HepG2 (cell line): ENCODE data around the gene KRT81. TPM values are rescaled to one million over a fixed set of nuclear protein-coding genes. Genes with fewer than 3 reads are reported as not detected.

ENCODE experiments used
- ATAC-seq: fragments of 200-7000 bp; cut with Tn5 transposase; 3 replicates; pipeline ENCODE4 v1.9.1; 2020; ENCODE audit warnings: mild to moderate bottlenecking, moderate library complexity
- BruUV-seq: library from RNA; stranded (reverse); fragments of 400-500 nt; replicated peaks from 2 replicates; lab custom pipeline; 2021; lab: Mats Ljungman, UMichigan
- CTCF ChIA-PET: fragments of 300-600 bp; formaldehyde crosslinking; extraction: SDS; loops from one replicate; lab custom pipeline; 2021; ENCODE audit warnings: low total read pairs, inconsistent platforms, low intra/inter-chr PET ratio; lab: Yijun Ruan, JAX
- POLR2A ChIA-PET: fragments of 350-600 bp; sonication (Branson Sonifier 250); formaldehyde crosslinking; loops from one replicate; lab custom pipeline; 2020; ENCODE audit warnings: antibody characterized with exemption, inconsistent platforms; lab: Yijun Ruan, JAX
- DNase-seq: peaks from one replicate; pipeline ENCODE4 v3.0.0-alpha.2; 2015; ENCODE audit warnings: low spot score
- FAIRE-seq: peaks from 3 replicates; lab custom pipeline; 2011; peaks lifted over from hg19 to GRCh38; lab: Jason Lieb, UNC
- H2AFZ ChIP-seq: one replicate; pipeline ENCODE4 v1.6.1; 2011; ENCODE audit warnings: low read length, inconsistent platforms
- H3K27ac ChIP-seq: fragments of 300-600 bp; 3 replicates; pipeline ENCODE4 v1.8.0; 2011; ENCODE audit warnings: mixed run types, mild to moderate bottlenecking, mixed read lengths, low read length, inconsistent platforms; ENCODE audit not compliant: insufficient read depth; ENCODE audit errors: extremely low read length
- H3K27me3 ChIP-seq, 2 experiments: fragments of 200-600 bp in 1 of 2; 2 replicates in 1 of 2; 3 replicates in 1 of 2; pipeline versions ENCODE4 v1.6.0 to v1.8.0; 2011; ENCODE audit warnings: low read length in 2 of 2, mild to moderate bottlenecking in 2 of 2, moderate library complexity in 2 of 2, inconsistent platforms in 1 of 2; ENCODE audit not compliant: insufficient read depth in 2 of 2, control insufficient read depth in 1 of 2
- H3K36me3 ChIP-seq, 2 experiments: fragments of 200-600 bp in 1 of 2; replicated peaks in 1 of 2; 2 replicates in 1 of 2; 3 replicates in 1 of 2; pipeline versions ENCODE4 v1.5.1 to v1.8.0; 2011; ENCODE audit warnings: low read length in 2 of 2, inconsistent platforms in 1 of 2; ENCODE audit not compliant: insufficient read depth in 2 of 2, control insufficient read depth in 1 of 2
- H3K4me1 ChIP-seq: 2 replicates; pipeline ENCODE4 v1.5.1; 2012; ENCODE audit warnings: low read length, inconsistent platforms; ENCODE audit not compliant: insufficient read depth
- H3K4me2 ChIP-seq: 2 replicates; pipeline ENCODE4 v1.6.0; 2011; ENCODE audit warnings: low read depth, low read length, inconsistent platforms
- H3K4me3 ChIP-seq, 3 experiments: fragments of 200-600 bp in 1 of 3; sonication (generic), shearing (Covaris generic) in 1 of 3; replicated peaks in 1 of 3; 2 replicates each; pipeline ENCODE4 v1.5.1; 2011 to 2016; ENCODE audit warnings: low read length in 3 of 3, inconsistent platforms in 2 of 3, low read depth in 2 of 3, mild to moderate bottlenecking in 2 of 3, control low read depth in 1 of 3, mixed read lengths in 1 of 3; ENCODE audit not compliant: insufficient read depth in 1 of 3
- H3K79me2 ChIP-seq: one replicate; pipeline ENCODE4 v1.6.1; 2011; ENCODE audit warnings: low read length, inconsistent platforms; ENCODE audit not compliant: insufficient read depth
- H3K9ac ChIP-seq: 2 replicates; pipeline ENCODE4 v1.6.0; 2011; ENCODE audit warnings: mild to moderate bottlenecking, low read depth, low read length, inconsistent platforms; ENCODE audit not compliant: insufficient read depth
- H3K9me3 ChIP-seq: 2 replicates; pipeline ENCODE4 v1.5.1; 2012; ENCODE audit warnings: mild to moderate bottlenecking, low read length
- H4K20me1 ChIP-seq: 2 replicates; pipeline ENCODE4 v1.6.0; 2011; ENCODE audit warnings: inconsistent platforms, mild to moderate bottlenecking, low read length, moderate library complexity; ENCODE audit not compliant: insufficient read depth
- CENPX ChIP-seq: sonication (generic); formaldehyde crosslinking; IDR thresholded peaks from 2 replicates; pipeline ENCODE4 v1.9.0; 2021; ENCODE audit warnings: mild to moderate bottlenecking, missing genetic modification reagents, moderate library complexity
- ETV5 ChIP-seq: IDR thresholded peaks from 2 replicates; pipeline ENCODE4 v1.6.1; 2018; ENCODE audit warnings: missing biosample characterization, missing genetic modification reagents, inconsistent platforms, borderline replicate concordance
- HNF4A ChIP-seq: sonication (generic); formaldehyde crosslinking; IDR thresholded peaks from 2 replicates; pipeline ENCODE4 v1.4.0; 2020; ENCODE audit warnings: missing genetic modification reagents
- JDP2 ChIP-seq: sonication (generic); formaldehyde crosslinking; IDR thresholded peaks from 2 replicates; pipeline ENCODE4 v1.8.1; 2022; ENCODE audit warnings: missing genetic modification reagents, borderline replicate concordance
- RAD21 ChIP-seq: fragments of 450-650 bp; formaldehyde crosslinking; IDR thresholded peaks from 2 replicates; pipeline ENCODE4 v1.5.0; 2020; ENCODE audit warnings: mild to moderate bottlenecking
- SKIL ChIP-seq: sonication (generic); formaldehyde crosslinking; IDR thresholded peaks from 2 replicates; pipeline ENCODE4 v1.8.0; 2022; ENCODE audit warnings: missing genetic modification reagents, mild to moderate bottlenecking, moderate library complexity, borderline replicate concordance
- SP1 ChIP-seq, 2 experiments: fragments of 450-650 bp in 1 of 2; sonication (generic) in 1 of 2; formaldehyde crosslinking in 1 of 2; IDR thresholded peaks; 2 replicates each; pipeline versions ENCODE4 v1.4.0 to v1.6.1; 2016 to 2020; ENCODE audit warnings: missing genetic modification reagents in 1 of 2
- SUZ12 ChIP-seq: fragments of 150-350 bp; IDR thresholded peaks from 2 replicates; pipeline ENCODE4 v1.6.1; 2014; ENCODE audit warnings: low read depth, low read length
- ZKSCAN8 ChIP-seq: IDR thresholded peaks from 2 replicates; pipeline ENCODE4 v1.6.1; 2016; ENCODE audit warnings: borderline replicate concordance, missing genetic modification reagents, missing compliant biosample characterization
- ZNF547 ChIP-seq: sonication (generic); formaldehyde crosslinking; IDR thresholded peaks from 2 replicates; pipeline ENCODE4 v1.5.1; 2020; ENCODE audit warnings: mild to moderate bottlenecking, missing genetic modification reagents
- ZNF768 ChIP-seq: sonication (generic); formaldehyde crosslinking; IDR thresholded peaks from 2 replicates; pipeline ENCODE4 v1.4.0; 2020; ENCODE audit warnings: missing genetic modification reagents
- ZNF841 ChIP-seq: sonication (generic); formaldehyde crosslinking; IDR thresholded peaks from 2 replicates; pipeline ENCODE4 v1.8.1; 2023; ENCODE audit warnings: missing genetic modification reagents, borderline replicate concordance
- whole genome bisulfite sequencing: methylation state at CpG from one replicate; pipeline ENCODE4 v1.1.6; 2017; ENCODE audit warnings: low lambda C conversion rate; 5-methylcytosine and 5-hydroxymethylcytosine counted together
- in situ Hi-C: cut with HindIII; loops from 2 replicates; pipeline ENCODE4 v1.10.0; 2017; ENCODE audit warnings: low pct_unique_long_range_greater_than_20kb; ENCODE audit not compliant: extremely low pct_ligation_motif_present
- intact Hi-C: fragments of 100-400 bp; cut with micrococcal nuclease; formaldehyde crosslinking; loops from one replicate; pipeline ENCODE4 v1.10.0; 2022; ENCODE audit not compliant: unreplicated experiment
- polyA plus RNA-seq, 8 experiments: library from polyadenylated mRNA; depleted of rRNA in 3 of 8; stranded (reverse) in 7 of 8; unstranded in 1 of 8; fragments of >200 nt; fragmentation: Illumina TruSeq in 4 of 8; extraction: Trizol in 4 of 8; gene quantifications; 2 replicates each; pipeline versions ENCODE4 v1.2.1 to v1.2.3, GENCODE V29; 2011 to 2016; ENCODE audit warnings: low read depth in 4 of 8, missing spikeins in 1 of 8, mixed read lengths in 1 of 8; ENCODE audit not compliant: insufficient read depth in 1 of 8
- total RNA-seq, 5 experiments: library from RNA; depleted of rRNA; stranded (reverse); fragments of >200 nt; fragmentation: Illumina TruSeq; extraction: Trizol; gene quantifications; 2 replicates each; pipeline ENCODE4 v1.2.3, GENCODE V29; 2016; ENCODE audit warnings: low read depth in 1 of 5

The KRT81 gene
- total and polyA plus RNA-seq, 2 of the 13 experiments (the other 11 are each of a cell fraction or from before 2014, with no cell fraction given), result not detected

GRCh38 chr12:52332381-52332780, 41.0 kb upstream of the KRT81 start:
- Histone ChIP-seq H3K79me2 (no peaks in the 10 kb centered on the region), H3K9me3 (no peaks in the 10 kb centered on the region), H3K27ac (no peak overlapping the region), H3K4me1 (no peaks in the 10 kb centered on the region), H3K4me2 (no peak overlapping the region), H4K20me1 (no peaks in the 10 kb centered on the region), H3K9ac (no peak overlapping the region), H3K27me3 (peaks cover 0 to 3% of the 10 kb centered on the region in 2 experiments; a peak in 1 of 5 replicates), H2AFZ (no peak overlapping the region), H3K36me3 (no peaks in the 10 kb centered on the region), H3K4me3 (no peak overlapping the region)
- WGBS, result no CpG with 5 or more reads among the region's 1 CpG
- ChIA-PET POLR2A (no interaction called here), CTCF (no interaction called here)
- ATAC-seq (no peak), FAIRE-seq (no peak), DNase-seq (no peak)
- intact Hi-C loops, result no loop called here
- no TSS peak for BruUV-seq
- TF ChIP-seq CENPX, result no peak
- no peak for TF ChIP-seq ZNF768
- TF ChIP-seq ZNF547 (CRISPR knock-in tag), result no peak
- no peak for TF ChIP-seq ETV5
- no peak for TF ChIP-seq RAD21 (CRISPR knock-in tag)
- TF ChIP-seq SUZ12, result no peak
- TF ChIP-seq SP1 (IDR thresholded peaks at IDR 0.05), result no peak
- no peak for TF ChIP-seq SP1 (CRISPR knock-in tag; IDR thresholded peaks at IDR 0.05)
- no peak for TF ChIP-seq HNF4A (CRISPR knock-in tag)
- TF ChIP-seq ZNF841, result no peak
- TF ChIP-seq JDP2 (CRISPR knock-in tag), result no peak
- TF ChIP-seq ZKSCAN8 (CRISPR knock-in tag), result no peak
- no peak for TF ChIP-seq SKIL (CRISPR knock-in tag)
- in situ Hi-C loops, result no loop called here
